ENCODE measurements around the gene KIF16B.
"Not testable (repeated sequence)": the region's sequence is repeated elsewhere in the genome, so short reads cannot be mapped to it uniquely, and the experiment has no call there.

KIF16B gene, protein sequence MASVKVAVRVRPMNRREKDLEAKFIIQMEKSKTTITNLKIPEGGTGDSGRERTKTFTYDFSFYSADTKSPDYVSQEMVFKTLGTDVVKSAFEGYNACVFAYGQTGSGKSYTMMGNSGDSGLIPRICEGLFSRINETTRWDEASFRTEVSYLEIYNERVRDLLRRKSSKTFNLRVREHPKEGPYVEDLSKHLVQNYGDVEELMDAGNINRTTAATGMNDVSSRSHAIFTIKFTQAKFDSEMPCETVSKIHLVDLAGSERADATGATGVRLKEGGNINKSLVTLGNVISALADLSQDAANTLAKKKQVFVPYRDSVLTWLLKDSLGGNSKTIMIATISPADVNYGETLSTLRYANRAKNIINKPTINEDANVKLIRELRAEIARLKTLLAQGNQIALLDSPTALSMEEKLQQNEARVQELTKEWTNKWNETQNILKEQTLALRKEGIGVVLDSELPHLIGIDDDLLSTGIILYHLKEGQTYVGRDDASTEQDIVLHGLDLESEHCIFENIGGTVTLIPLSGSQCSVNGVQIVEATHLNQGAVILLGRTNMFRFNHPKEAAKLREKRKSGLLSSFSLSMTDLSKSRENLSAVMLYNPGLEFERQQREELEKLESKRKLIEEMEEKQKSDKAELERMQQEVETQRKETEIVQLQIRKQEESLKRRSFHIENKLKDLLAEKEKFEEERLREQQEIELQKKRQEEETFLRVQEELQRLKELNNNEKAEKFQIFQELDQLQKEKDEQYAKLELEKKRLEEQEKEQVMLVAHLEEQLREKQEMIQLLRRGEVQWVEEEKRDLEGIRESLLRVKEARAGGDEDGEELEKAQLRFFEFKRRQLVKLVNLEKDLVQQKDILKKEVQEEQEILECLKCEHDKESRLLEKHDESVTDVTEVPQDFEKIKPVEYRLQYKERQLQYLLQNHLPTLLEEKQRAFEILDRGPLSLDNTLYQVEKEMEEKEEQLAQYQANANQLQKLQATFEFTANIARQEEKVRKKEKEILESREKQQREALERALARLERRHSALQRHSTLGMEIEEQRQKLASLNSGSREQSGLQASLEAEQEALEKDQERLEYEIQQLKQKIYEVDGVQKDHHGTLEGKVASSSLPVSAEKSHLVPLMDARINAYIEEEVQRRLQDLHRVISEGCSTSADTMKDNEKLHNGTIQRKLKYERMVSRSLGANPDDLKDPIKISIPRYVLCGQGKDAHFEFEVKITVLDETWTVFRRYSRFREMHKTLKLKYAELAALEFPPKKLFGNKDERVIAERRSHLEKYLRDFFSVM (N-terminal part only)

DNA sequence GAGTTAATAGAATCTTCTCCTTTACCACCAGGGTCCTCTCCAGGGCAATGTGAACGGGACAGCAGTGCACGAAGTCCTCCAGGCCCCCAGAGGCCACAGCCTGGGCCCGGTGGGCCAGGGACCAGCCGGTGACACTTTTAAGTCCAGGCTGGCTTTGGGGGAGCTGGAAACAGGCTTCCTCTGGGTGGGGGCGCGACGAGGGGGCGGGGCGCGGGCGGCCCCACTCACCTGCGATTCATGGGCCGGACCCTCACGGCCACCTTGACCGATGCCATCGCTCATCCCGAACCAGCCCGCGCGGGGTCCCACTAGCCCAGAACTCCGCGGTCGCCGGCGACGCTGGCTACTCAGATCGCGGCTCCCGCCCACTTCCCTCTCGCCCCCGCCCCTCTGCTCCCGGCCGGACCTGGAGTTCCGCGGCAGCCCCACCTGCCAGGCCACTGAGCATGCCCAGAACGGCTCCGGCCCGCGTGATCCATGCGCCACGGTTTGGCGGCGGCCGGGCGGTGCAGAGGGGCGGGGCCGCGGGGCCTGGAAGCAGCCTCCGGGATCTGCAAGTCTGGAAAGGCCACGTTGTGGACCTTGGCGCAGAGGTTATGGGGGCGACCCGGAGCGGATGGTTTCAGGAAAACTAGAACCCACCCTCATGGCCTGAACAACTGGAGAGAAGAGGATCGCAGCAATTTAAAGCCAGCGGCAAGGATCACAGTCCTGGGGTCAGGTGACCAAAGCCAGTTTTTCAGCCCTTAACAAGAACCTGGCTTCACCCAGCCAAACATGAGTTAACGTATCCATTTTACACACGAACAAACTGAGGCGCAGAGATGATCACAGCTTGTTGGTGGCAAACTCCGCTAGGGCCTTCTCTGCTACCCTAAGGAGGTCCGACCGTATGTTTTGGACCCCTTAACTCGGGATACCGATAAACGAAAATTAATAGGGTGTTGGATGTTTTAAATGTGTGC lies at the start of gene KIF16B:
Gene KIF16B, minus strand, starts transcription at position 448 of the 965 bp plus-strand sequence. Its CDS starts 173 bp downstream, at position 275.
- peak; percentile 51 for DNase-seq (ENCODE audit: low read depth)

DNA sequence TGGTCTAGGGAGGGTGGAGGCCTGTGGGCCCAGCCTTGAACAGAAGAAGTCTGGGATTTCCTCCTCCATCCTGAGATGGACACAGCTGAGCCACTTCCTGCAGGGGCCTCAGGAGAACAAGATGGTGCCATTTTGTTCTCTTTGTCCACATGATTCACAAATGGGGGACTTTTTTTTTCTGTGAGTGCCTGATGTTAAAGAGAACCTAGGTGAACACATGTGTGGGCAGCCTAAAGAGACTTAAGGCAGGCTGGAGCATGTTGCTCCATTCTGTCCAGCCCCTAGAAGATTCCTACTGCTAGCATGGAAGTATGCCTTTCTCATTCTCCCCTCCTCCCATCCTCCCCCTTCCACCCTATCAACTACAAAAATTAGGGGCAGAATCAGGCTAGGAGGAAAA lies 49.3 kb upstream of the KIF16B start:
- no peak for DNase-seq (ENCODE audit: low read depth)

DNA sequence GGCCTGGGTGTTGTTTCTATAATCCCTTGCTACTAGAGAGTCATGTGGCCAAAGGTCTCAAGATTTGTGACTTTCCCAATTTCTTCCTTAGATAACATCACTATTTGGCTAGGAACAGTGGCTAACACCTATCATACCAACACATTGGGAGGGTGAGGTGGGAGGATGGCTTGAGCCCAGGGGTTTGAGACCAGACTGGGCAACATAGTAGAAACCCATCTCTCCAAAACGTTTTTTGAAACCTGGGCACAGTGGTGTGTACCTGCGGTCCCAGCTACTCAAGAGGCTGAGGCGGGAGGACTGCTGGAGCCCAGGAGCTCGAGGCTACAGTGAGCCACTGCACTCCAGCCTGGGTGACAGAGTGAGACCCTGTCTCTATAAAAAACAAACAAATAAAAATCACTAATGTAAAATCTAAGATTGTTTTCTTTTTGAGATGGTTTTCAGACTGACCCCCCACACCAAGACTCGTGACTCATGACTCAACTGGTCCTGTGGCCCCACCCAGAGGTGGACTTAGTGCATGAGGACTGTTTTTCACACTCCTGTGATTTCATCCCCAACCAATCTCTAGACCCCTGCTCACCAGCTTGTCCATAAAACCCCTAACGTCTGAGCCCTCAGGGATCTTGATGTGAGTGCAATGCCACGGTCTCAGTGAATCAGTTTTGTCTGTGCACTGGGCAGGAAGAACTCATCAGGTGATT lies 48.3 kb upstream of the KIF16B start:
- DNase-seq (ENCODE audit: low read depth): no peak

DNA sequence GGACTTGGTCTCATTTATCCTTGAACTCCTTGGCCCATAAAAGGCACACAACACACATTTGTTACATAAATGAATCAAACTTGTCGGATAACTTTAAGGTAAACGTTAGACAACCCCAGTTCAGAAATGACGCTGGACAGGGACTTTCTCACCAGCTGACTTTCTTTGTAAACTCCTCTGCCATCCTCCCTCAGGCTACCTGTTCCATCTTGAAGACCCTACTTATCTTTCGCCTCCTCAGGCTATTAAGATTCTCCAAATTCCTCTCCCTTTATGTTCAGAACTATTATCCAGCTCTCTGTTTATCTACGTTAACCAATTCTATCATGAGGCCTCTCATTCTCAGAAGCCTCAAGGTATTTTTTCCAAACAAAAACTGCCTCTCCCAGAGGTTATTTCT lies 47.7 kb upstream of the KIF16B start:
- no peak for DNase-seq (ENCODE audit: low read depth)

DNA sequence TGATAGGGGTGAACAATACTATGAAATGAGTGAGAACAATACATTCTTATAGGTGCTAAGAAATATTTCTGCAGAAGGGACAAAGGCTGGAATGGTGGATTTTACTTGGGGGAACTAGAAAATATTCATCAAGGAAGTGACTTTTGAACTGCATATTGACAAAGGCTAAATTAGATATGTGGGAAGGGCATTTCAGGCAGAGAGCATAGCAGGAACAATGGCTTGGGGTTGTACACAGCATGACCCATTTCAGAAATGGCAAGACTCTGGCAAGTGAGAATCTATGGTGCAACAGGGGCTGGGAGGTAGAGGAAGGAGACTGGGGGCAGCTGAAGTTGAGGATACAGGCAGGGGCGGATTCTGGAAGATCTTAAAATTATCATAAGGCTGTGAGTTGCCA lies 46.7 kb upstream of the KIF16B start:
- no peak for DNase-seq (ENCODE audit: low read depth)

DNA sequence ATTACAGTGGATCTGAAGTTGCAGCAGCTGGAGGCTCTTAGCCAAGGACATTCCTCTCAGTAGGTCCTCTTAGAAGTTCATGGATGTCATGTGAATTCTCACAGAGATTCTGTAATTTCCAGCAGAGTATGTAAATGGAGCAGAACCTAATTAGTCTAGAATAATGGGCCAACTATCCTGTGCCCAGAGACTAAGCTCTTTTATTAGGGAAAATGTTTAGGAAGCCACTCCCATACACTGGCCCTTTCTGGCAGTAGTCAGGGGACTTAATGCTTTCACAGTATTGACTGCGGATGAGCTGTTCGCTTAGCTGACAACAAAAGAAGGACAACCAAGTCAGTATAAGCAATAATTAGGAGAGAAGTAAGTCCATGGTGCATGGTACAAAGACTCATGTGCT lies 43.8 kb upstream of the KIF16B start:
- DNase-seq (ENCODE audit: low read depth): no peak

DNA sequence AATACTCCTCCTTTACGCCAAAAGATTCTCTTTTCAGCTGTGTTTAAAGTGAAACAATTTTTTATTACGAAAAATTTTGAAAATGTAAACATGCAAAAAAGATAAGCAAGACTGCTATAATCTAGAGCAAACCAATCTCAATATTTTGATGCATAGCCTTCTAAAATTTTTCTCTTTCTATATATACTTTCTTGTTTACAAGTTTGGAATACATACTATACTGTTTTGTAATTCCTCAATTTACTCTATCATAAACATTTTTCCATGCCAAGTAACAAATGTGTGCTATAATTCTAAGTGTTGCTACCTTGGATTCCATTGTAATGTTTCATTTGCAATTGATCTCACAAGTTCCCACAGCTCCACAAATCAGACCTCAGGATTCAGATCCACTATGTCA lies 43.1 kb upstream of the KIF16B start:
- DNase-seq (ENCODE audit: low read depth): no peak

DNA sequence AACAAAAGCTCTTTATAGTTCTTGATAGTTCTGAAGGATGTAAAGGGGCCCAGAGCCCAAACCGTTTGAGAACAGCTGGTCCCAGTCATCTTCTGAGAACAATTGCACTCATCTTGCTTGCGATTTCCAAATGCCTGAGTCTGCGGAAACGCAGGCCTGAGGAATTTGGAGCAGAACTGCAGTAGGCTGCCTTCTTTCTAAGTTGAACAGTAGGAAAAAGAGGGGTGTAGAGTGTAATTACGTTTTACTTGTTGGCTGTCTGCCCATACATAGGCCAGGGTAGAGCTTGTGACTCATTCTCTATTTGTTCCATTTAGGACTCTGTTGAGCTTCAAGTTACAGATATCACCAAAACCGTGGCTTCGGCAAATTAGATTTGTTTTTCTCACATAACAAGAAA lies 42.0 kb upstream of the KIF16B start:
- DNase-seq (ENCODE audit: low read depth): no peak

DNA sequence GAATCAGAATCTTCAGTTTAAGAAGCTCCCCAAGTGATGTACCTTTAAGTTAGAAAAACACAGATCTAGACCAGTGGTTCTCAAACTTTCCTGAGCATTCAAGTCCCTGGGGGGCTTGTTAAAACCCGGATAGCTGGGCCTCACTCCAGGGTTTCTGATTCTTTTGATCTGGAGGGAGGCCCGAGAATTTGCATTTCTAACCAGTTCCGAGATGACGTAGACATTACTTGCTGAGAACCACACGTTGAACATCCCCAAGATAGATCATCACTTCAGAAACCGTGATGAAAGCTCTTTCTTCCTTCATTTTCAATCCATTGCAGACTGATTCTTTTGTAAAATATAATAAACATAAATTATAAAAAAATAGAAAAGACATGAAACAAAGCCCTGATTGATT lies 40.7 kb upstream of the KIF16B start:
- no peak for DNase-seq (ENCODE audit: low read depth)

DNA sequence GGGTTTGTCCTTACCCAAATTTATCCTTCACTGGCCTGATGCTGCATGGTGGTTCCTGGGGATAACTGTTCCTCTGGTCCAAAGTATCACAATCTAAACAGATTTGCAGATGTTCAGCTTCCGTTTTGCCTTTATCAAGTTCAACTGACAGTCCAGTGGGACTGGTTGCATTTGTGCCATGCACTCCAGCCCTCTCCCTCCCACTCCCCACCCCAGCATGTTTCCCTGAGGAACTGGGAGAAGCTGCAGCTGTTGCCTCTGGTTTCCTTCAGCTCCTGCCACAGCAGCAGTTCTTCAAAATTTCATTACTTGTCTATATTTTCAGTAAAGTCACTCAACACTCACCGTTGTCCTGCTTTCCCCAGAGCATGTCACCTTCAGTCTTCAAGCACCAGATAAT lies 39.5 kb upstream of the KIF16B start:
- no peak for DNase-seq (ENCODE audit: low read depth)

DNA sequence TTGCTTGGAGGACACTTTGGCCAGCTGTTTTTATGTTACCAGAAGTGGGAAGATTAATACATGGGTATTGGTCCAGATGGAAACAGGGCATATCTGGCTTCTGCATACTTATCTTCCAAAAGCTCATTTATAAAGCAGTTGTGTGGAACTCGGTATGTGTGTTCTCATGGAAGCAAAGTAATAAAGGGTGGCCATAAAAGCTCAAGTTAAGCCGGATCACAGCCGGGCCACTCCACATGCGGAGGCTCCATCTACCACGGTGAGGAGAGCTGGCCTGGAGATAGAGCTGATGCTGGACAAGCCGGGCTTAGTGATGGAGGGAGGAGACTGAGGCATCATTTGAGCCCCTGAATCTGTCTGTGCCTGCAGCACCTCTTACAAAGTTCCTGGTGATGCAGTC lies 38.6 kb upstream of the KIF16B start:
- DNase-seq (ENCODE audit: low read depth): no peak

DNA sequence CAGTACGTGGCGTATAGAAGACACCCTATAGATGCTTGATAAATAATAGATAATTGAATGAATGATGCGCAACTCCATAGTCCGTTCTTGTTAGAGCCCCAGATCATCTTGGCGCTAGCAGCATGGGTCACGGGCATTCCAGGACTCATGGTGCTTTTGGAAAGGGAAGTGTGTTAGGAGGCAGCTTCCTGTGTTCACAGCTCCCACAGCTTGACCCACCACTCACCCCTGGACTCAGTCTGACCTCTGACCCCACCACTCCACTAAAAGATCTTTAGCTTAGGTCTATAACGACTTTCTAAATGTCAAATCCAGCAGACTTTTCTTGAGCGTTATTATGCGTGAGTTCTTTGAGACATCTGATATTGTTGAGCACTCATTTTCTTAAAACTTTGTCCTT lies 35.8 kb upstream of the KIF16B start:
- DNase-seq (ENCODE audit: low read depth): no peak

DNA sequence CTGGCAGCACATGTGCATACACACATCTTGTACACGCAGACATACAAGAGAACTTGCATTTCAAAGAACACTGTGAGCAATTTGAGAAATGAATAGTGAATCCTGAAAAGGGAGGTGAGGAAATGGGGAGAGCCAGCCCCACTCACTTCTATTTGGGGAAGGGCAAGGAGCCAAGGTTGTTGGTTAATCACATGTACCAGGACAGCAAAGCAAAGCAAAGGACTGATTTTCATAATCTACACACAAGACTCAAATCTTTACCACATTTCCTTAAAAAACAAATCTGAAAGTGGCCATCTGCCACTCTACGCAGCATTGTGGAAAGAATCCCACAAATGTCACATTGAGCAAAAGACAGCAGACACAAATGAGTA lies 35.0 kb upstream of the KIF16B start:
- no peak for DNase-seq (ENCODE audit: low read depth)

DNA sequence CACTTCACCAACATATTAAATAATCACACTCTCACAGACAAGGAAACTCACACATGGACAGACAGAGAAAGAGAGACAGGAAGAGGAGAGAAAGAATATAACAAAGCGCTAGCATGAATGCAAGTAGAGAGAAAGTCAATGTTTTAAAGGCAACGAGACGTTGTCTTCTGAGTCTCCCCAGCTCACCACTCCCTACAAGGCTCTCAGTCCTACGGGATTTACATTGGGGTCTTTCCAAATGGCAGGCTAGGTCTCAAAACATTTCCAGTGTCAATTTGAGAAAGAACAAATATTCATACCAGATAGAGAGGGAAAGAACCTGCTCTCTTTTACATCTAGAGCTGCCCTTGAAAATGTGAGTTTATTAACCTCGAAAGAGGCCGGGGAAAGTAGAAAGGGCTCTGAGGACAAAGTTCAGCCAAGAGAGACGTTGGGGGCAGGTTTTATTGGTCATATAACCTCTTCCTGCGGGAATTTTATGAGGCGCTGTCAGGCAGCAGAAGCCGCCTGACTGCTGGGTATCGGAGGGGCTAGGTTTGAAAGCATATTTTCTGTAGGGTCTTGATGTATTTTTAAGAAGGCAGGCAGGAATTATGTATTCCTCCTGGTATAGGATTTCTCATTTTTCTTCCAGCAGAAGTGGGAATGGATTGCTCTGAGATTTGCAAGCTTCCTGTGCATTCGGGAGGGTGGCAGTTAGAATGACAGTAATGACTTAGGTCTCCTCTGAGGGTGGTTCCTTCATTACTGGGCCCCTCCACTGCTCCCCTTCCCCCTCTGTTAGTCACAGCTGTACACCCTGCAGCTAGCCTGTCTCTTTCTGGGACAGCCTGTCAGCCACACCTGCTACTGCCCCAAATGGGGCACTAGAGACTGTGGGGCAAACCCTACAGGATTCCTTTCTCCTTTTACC lies 34.4 kb upstream of the KIF16B start:
- DNase-seq (ENCODE audit: low read depth): no peak

DNA sequence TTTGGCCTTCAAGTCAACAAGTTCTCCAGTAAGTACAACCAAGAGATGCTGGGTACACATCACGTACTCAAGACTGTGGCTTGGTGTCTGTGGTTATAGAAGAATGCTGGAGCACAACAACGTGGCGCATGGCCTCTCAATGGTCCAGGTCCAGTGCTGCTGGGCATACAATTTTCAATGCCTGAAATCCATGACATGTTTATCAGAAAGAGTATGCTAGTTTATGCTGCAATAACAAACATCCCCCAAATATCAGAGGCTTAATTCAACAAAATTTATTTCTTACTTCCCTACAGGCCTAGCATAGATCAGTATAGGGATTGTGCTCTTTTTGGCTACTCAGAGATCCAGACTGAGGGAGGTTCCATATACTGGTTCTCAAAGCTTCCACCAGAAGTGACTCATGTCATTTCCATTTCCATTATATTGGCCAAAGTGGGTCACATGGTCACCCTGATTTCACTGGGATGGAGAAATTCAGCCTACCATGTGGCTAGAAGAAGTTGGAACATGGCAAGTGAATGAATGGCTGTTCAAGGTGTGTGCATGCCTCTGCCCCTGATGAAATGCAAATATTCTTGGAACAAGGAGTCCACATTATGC lies 33.3 kb upstream of the KIF16B start:
- no peak for DNase-seq (ENCODE audit: low read depth)

DNA sequence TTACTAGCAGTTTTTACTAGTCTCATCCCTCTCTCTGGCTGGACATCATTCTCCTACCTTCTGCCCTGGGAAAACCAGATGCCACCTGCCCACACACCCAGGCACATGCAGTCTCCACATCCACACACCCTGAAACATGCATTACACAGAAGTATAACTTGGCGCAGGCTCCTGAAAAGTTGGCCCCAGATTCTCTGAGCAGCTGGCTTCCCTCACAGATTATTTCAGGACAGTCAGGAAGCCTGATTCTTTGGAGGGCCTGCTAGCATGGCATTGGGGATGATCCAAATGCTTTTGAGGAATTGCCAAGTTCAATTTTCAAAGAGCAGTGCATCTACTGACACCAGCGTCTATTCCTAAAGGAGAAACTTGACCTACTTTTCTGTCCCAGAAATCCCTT lies 27.8 kb upstream of the KIF16B start:
- DNase-seq (ENCODE audit: low read depth): no peak

DNA sequence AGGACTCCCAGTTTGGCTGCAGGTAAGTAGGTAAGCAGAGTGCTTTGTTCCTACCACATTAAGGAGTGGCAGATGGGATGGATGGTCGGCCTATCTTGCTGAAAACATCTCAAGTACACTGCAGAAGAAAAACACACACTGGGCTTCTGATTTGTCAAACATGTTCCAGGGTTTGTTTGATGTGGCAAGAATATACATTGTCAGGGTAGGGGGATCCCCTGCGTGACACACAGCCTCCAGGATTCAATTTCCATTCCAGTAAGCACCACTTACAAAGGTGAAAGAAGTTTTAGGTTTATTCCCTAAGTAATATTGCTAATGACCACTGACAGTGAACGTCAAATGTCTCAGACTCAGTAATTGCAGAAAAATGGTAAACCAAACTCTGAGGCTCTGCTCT lies 26.0 kb upstream of the KIF16B start:
- DNase-seq (ENCODE audit: low read depth): no peak

DNA sequence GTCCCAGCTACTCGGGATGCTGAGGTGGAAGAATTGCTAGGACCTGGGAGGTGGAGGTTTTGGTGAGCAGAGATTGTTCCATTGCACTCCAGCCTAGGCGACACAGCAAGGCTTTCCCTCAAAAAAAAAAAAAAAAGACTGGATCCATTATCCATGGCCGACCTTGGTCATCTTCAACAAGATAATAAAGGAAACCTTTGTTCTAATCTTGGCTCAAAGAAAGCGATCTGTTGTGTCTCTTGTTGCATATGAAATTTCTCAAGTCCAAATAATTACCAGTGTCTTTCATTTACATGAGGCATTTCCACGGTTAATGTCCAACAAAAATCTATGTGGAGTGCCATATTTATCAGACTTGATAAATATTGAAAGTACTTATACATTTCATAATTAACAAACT lies 23.7 kb upstream of the KIF16B start:
- DNase-seq (ENCODE audit: low read depth): no peak

DNA sequence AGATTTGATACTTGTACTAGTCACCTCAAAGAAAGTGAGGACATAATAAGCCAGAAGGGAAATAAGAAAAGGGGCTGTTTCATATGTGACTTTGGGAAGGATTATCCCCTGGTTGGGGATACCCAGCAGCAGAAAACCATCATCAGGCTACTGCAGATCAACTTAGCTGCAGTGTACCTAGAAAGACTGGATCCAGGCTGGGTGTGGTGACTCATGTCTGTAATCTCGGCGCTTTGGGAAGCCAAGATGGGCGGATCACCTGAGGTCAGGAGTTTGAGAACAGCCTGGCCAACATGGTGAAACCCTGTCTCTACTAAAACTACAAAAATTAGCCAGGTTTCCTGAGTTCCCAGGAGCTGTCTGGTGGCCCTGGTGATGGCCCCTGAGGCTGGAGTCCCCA lies 23.2 kb upstream of the KIF16B start:
- not testable (repeated sequence) for DNase-seq (ENCODE audit: low read depth)
